Measurements from ENCODE around the gene PIK3R3.
"Not testable (repeated sequence)": the region's sequence is repeated elsewhere in the genome, so short reads cannot be mapped to it uniquely, and the experiment has no call there.

The PIK3R3 gene

GRCh38 chr1:46062651-46063319, 69.6 kb downstream of the PIK3R3 start:
- DNase-seq: no peak

GRCh38 chr1:46061146-46061545, 71.3 kb downstream of the PIK3R3 start:
- no peak for DNase-seq

- no peak for DNase-seq
Measured at GRCh38 chr1:46058936-46059335, 73.5 kb downstream of the PIK3R3 start.

GRCh38 chr1:46057781-46058180, 74.6 kb downstream of the PIK3R3 start:
- DNase-seq: no peak

- not testable (repeated sequence) for DNase-seq
Measured at GRCh38 chr1:46057215-46057614, 75.2 kb downstream of the PIK3R3 start.

- DNase-seq: no peak
Measured at GRCh38 chr1:46056325-46056724, 76.1 kb downstream of the PIK3R3 start.

GRCh38 chr1:46053734-46054133, 78.7 kb downstream of the PIK3R3 start:
- no peak for DNase-seq

- no peak for DNase-seq
Measured at GRCh38 chr1:46044116-46044515, 88.3 kb downstream of the PIK3R3 start.

GRCh38 chr1:46043458-46044017, 88.9 kb downstream of the PIK3R3 start:
- no peak for DNase-seq

- DNase-seq: no peak
Measured at GRCh38 chr1:46041974-46042373, 90.5 kb downstream of the PIK3R3 start.

GRCh38 chr1:46041551-46041950, 90.9 kb downstream of the PIK3R3 start:
- no peak for DNase-seq

GRCh38 chr1:46039571-46040052, 92.8 kb downstream of the PIK3R3 start:
- no peak for DNase-seq

GRCh38 chr1:46036894-46037839, 95.3 kb downstream of the PIK3R3 start:
- DNase-seq: peak; percentile 76

GRCh38 chr1:46034601-46035516, 97.6 kb downstream of the PIK3R3 start:
- DNase-seq: no peak

- DNase-seq: no peak
Measured at GRCh38 chr1:46030876-46031660, 101.4 kb downstream of the PIK3R3 start.

GRCh38 chr1:46030074-46030870, 102.2 kb downstream of the PIK3R3 start:
- no peak for DNase-seq

GRCh38 chr1:46027788-46028573, 104.4 kb downstream of the PIK3R3 start:
- DNase-seq: no peak

- DNase-seq: no peak
Measured at GRCh38 chr1:46026531-46026930, 105.9 kb downstream of the PIK3R3 start.

- no peak for DNase-seq
Measured at GRCh38 chr1:46021046-46021996, 111.1 kb downstream of the PIK3R3 start.
